Measurements from ENCODE around the gene ACO2.

ACO2 gene

GRCh38 chr22:41511521-41511968, 42.6 kb downstream of the ACO2 start:
- no peaks in the 10 kb centered on the region for H3K27me3 Mint-ChIP-seq
- no peaks in the 10 kb centered on the region for H3K4me1 Mint-ChIP-seq (ENCODE audit: low read depth in 2 of 2)
- DNase-seq (no peak), ATAC-seq (replicated peaks) (no peak)
- peaks cover 34% of the 10 kb centered on the region for H3K36me3 Mint-ChIP-seq (ENCODE audit: insufficient read depth)
- no peak overlapping the region for H3K4me3 Mint-ChIP-seq
- no peaks in the 10 kb centered on the region for H3K9me3 Mint-ChIP-seq
- H3K27ac Mint-ChIP-seq: no peak overlapping the region

DNA sequence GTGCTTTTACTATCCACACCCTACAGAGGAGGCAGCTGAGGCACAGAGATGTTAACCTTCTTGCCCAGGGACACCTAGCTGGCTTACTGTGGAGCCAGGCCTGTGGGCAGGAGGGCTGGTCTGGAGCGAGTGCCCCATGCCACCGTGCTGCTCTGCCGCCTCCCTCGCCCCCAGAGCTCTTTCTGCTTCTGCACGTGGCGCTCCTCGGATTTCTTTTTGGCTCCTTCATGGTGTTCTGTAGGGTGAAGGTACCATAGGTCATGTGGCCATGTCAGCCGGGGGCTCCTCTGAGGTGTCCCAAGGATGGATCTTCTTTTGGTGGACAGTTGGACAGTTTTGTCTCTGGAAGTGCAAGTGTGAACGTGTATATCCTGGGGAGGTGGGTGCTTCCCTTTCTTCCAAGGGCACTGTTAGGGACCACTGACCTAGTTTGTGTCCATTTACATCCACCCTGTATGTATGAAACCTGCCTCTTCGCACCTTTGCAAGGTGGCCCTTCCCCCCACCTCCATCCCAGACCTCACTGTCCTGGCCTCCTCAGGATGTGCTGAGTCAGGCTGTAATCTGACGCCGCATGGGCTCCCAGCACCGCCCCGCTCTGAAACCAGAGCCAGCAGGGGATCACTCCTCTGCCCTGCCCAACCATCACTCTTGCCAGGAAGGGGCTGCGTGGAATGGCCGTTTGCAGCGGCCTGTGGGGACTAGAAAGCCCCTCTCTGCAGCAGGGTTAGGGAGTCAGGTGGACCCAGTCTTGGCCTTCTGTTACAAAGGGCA, 43.7 kb downstream of the ACO2 start:
- Mint-ChIP-seq H3K4me1 (ENCODE audit: low read depth in 2 of 2) (no peaks in the 10 kb centered on the region), H3K4me3 (no peak overlapping the region), H3K27ac (peak overlapping the region in 1 of 2 donors; percentile 49), H3K36me3 (ENCODE audit: insufficient read depth) (peaks cover 41% of the 10 kb centered on the region), H3K27me3 (no peaks in the 10 kb centered on the region), H3K9me3 (no peaks in the 10 kb centered on the region)
- no peak for DNase-seq
- ATAC-seq (replicated peaks): no peak

- Mint-ChIP-seq H3K27me3 (no peaks in the 10 kb centered on the region), H3K27ac (peak overlapping the region in 1 of 2 donors; percentile 59), H3K4me1 (ENCODE audit: low read depth in 2 of 2) (no peaks in the 10 kb centered on the region), H3K4me3 (no peak overlapping the region), H3K9me3 (no peaks in the 10 kb centered on the region), H3K36me3 (ENCODE audit: insufficient read depth) (peaks cover 38% of the 10 kb centered on the region)
- DNase-seq: no peak
- ATAC-seq (replicated peaks): no peak
Observed at GRCh38 chr22:41513391-41513790, 44.5 kb downstream of the ACO2 start.

- Mint-ChIP-seq H3K9me3 (no peaks in the 10 kb centered on the region), H3K27me3 (no peaks in the 10 kb centered on the region), H3K27ac (no peak overlapping the region), H3K4me3 (no peak overlapping the region), H3K36me3 (ENCODE audit: insufficient read depth) (peaks cover 47% of the 10 kb centered on the region), H3K4me1 (ENCODE audit: low read depth in 2 of 2) (no peaks in the 10 kb centered on the region)
- DNase-seq: no peak
- ATAC-seq (replicated peaks): no peak
Observed at GRCh38 chr22:41516462-41516861, 47.5 kb downstream of the ACO2 start.

DNA sequence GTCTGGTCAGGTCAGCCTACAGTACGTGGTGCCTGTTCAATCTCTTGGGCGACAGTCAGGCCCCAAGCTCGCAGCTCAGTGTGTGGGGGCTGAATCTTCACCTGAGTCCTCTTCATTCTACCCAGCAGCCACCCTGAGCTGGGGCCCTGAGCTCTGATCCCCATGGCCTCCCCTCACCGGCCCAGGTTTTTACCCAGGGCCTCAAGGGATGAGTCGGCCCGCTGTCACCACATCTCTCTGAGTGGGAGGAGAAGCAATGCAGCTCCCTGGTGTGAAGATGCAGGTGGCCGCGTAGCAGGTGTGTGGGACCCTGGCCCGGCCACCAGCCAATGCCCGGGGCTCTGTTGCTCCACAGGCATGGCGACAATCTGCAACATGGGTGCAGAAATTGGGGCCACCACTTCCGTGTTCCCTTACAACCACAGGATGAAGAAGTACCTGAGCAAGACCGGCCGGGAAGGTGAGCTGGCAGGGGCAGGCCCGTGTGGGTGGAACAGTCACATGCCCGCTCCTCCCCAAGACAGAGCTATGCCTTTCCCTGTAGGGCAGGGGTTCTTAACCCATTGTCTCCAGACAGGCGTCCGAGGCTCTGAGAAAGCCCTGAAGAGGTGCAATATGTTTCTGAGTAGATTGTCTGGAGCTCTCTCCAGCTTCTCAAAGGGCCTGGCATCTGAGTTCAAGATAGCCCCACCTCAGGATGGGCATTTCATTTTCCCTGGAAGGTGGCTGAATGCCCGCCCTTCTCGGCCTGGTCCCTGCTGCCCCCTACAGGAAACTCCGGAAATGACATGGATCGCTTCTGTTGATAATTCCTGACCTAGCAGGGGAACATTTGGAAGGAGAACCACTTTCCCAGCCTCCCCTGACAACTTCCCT, 48.5 kb downstream of the ACO2 start:
- no peak for ATAC-seq (replicated peaks)
- no peaks in the 10 kb centered on the region for H3K27me3 Mint-ChIP-seq
- H3K27ac Mint-ChIP-seq: no peak overlapping the region
- peaks cover 41% of the 10 kb centered on the region for H3K36me3 Mint-ChIP-seq (ENCODE audit: insufficient read depth)
- no peak overlapping the region for H3K4me3 Mint-ChIP-seq
- H3K4me1 Mint-ChIP-seq (ENCODE audit: low read depth in 2 of 2): no peaks in the 10 kb centered on the region
- DNase-seq: peak; percentile 20 to 34 (median 22)
- no peaks in the 10 kb centered on the region for H3K9me3 Mint-ChIP-seq

DNA sequence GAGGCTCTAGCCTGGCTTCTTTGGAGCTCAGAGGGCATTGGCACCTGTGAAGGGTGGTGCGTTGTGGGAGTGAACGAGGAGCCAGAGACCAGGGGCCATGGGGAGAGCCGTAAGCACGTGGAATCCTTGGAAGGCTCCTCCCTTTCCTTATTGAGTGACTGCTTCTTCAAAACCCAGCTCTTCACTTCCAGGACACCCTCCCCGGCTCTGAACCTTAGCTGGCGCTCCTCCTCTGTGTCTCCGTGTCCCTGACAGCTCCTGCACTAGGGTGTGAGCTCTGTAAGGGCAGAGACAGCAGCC, 49.1 kb downstream of the ACO2 start:
- DNase-seq: no peak
- H3K9me3 Mint-ChIP-seq: no peaks in the 10 kb centered on the region
- peaks cover 39% of the 10 kb centered on the region for H3K36me3 Mint-ChIP-seq (ENCODE audit: insufficient read depth)
- H3K27me3 Mint-ChIP-seq: no peaks in the 10 kb centered on the region
- no peak for ATAC-seq (replicated peaks)
- H3K4me1 Mint-ChIP-seq (ENCODE audit: low read depth in 2 of 2): peaks cover 0 to under 1% of the 10 kb centered on the region in 2 donors
- no peak overlapping the region for H3K4me3 Mint-ChIP-seq
- no peak overlapping the region for H3K27ac Mint-ChIP-seq

GRCh38 chr22:41521126-41521525, 52.2 kb downstream of the ACO2 start:
- peaks cover 39% of the 10 kb centered on the region for H3K36me3 Mint-ChIP-seq (ENCODE audit: insufficient read depth)
- DNase-seq: no peak
- H3K27me3 Mint-ChIP-seq: no peaks in the 10 kb centered on the region
- peaks cover 0 to 14% of the 10 kb centered on the region in 2 donors for H3K4me1 Mint-ChIP-seq (ENCODE audit: low read depth in 2 of 2)
- ATAC-seq (replicated peaks): no peak
- H3K4me3 Mint-ChIP-seq: no peak overlapping the region
- no peaks in the 10 kb centered on the region for H3K9me3 Mint-ChIP-seq
- H3K27ac Mint-ChIP-seq: no peak overlapping the region

- ATAC-seq (replicated peaks) (no peak), DNase-seq (no peak)
- peaks cover 0 to 17% of the 10 kb centered on the region in 2 donors for H3K4me1 Mint-ChIP-seq (ENCODE audit: low read depth in 2 of 2)
- H3K27me3 Mint-ChIP-seq: no peaks in the 10 kb centered on the region
- H3K36me3 Mint-ChIP-seq (ENCODE audit: insufficient read depth): peaks cover 35% of the 10 kb centered on the region
- H3K4me3 Mint-ChIP-seq: no peak overlapping the region
- no peaks in the 10 kb centered on the region for H3K9me3 Mint-ChIP-seq
- H3K27ac Mint-ChIP-seq: peak overlapping the region; percentile 17 to 69
Observed at GRCh38 chr22:41522813-41523212, 53.9 kb downstream of the ACO2 start.

GRCh38 chr22:41523464-41524221, 54.7 kb downstream of the ACO2 start:
- Mint-ChIP-seq H3K9me3 (no peaks in the 10 kb centered on the region), H3K27ac (peak overlapping the region; percentile 69 to 84), H3K4me1 (ENCODE audit: low read depth in 2 of 2) (peaks cover 0 to 18% of the 10 kb centered on the region in 2 donors), H3K4me3 (no peak overlapping the region), H3K36me3 (ENCODE audit: insufficient read depth) (peaks cover 33% of the 10 kb centered on the region), H3K27me3 (no peaks in the 10 kb centered on the region)
- no peak for DNase-seq
- ATAC-seq (replicated peaks): no peak

- Mint-ChIP-seq H3K27ac (peak overlapping the region in 1 of 2 donors; percentile 84), H3K36me3 (ENCODE audit: insufficient read depth) (peaks cover 39% of the 10 kb centered on the region), H3K27me3 (no peaks in the 10 kb centered on the region), H3K9me3 (no peaks in the 10 kb centered on the region), H3K4me3 (no peak overlapping the region), H3K4me1 (ENCODE audit: low read depth in 2 of 2) (peaks cover 0 to 19% of the 10 kb centered on the region in 2 donors)
- no peak for DNase-seq
- no peak for ATAC-seq (replicated peaks)
Observed at GRCh38 chr22:41524251-41524661, 55.3 kb downstream of the ACO2 start.

DNA sequence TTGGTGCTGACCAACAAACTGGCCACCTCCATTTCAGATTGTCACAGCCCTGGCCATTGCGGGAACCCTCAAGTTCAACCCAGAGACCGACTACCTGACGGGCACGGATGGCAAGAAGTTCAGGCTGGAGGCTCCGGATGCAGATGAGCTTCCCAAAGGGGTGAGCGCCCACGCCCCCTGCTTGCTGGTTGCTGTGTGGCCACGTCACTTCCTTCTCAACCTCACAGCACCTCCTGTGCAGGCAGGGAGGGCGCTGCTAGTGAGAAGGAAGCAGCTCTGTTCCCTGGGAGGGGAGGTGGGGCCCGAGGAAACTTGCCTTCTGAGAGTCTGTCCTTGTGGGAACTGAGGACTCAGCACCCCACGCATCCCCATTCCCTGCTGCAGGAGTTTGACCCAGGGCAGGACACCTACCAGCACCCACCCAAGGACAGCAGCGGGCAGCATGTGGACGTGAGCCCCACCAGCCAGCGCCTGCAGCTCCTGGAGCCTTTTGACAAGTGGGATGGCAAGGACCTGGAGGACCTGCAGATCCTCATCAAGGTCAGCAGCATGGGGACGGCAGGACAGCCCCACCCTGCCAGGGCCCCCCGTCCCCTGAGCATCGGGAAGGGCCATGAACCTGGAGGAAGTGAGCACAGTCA, 56.0 kb downstream of the ACO2 start:
- Mint-ChIP-seq H3K4me3 (peak overlapping the region in 1 of 2 donors; percentile 17), H3K36me3 (ENCODE audit: insufficient read depth) (peaks cover 36% of the 10 kb centered on the region), H3K9me3 (no peaks in the 10 kb centered on the region), H3K27ac (peak overlapping the region; percentile 35 to 84), H3K27me3 (no peaks in the 10 kb centered on the region), H3K4me1 (ENCODE audit: low read depth in 2 of 2) (peaks cover 0 to 19% of the 10 kb centered on the region in 2 donors)
- DNase-seq (peak; percentile 37 to 44 (median 41)), ATAC-seq (replicated peaks) (peak; percentile 87)

DNA sequence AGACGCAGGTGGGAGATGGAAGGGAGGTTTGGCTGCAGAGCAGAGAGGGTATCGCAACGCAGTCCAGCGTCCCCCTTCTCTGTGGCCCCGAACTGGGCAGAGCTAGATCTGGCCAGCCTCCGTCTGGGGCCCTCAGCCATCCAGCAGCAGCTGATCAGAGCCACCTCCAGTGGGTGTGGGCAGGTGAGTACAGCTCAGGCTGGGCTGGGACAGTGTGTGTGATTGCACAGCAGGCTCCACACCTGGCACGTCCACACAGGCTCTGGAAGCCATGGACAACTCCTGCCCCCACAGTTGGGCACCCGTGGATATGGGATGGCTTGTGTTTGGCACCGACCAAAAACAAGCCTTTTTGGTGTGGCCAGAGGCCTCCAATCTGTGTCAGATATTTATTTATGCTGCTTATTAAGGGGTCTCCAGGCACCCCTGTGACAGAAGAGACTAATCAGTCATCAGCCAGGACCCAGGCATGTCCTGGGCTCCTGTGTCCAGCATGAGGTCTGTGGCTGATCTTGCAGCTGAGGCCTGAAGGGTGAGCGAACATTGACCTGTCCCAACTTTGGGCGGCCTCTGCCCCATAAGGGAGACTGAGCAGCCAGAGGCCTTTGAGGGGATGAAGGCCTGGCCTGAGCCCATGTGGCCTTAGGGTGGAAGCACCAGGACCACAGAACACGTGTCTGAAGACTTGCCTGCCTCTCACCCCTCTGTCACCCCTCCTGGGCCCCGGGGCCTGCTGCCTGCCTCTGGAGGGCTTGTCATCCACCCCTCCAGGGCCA, 56.7 kb downstream of the ACO2 start:
- no peak for ATAC-seq (replicated peaks)
- H3K27ac Mint-ChIP-seq: peak overlapping the region; percentile 79 to 84
- H3K27me3 Mint-ChIP-seq: no peaks in the 10 kb centered on the region
- no peak for DNase-seq
- no peaks in the 10 kb centered on the region for H3K9me3 Mint-ChIP-seq
- peaks cover 37% of the 10 kb centered on the region for H3K36me3 Mint-ChIP-seq (ENCODE audit: insufficient read depth)
- H3K4me1 Mint-ChIP-seq (ENCODE audit: low read depth in 2 of 2): peaks cover 0 to 19% of the 10 kb centered on the region in 2 donors
- peak overlapping the region in 1 of 2 donors; percentile 17 for H3K4me3 Mint-ChIP-seq

All from effector memory CD8-positive, alpha-beta T cell (primary cell).